Measurements from ENCODE around the gene EPB41L2.

Gene EPB41L2

DNA sequence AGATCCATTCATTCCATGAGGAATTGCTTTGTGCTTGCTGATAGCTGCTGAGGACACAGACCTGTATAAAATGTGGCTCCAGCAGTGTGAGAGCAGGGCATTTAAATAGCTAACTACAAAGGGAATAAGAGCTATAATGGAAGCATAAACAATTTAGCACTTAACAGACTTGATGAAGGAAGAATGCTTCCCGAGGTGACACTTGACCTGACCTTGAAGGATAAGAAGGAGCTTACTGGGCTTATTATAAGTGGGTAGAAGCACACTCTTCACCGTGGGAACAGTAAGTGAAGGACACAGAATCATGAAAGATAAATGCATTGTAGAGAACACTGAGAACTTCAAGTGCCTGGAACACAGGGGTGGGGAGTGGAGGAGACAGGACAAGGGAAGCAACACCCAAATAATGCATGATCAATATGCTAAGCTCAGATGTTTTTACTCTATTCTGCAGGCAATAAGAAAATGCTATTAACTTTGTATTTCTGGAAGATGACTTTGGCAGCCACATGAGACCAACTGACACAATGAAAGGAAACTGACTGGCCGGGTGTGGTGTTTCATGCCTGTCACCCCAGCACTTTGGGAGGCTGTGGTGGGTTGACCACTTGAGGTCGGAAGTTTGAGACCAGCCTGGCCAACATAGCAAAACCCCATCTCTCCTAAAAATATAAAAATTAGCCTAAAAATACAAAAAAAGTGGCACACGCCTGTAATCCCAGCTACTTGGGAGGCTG is 84.2 kb downstream of the EPB41L2 start:
- no peak for DNase-seq

GRCh38 chr6:130978180-130978579 is 84.9 kb downstream of the EPB41L2 start:
- no peak for DNase-seq

GRCh38 chr6:130975325-130975724 is 87.7 kb downstream of the EPB41L2 start:
- DNase-seq = no peak

DNA sequence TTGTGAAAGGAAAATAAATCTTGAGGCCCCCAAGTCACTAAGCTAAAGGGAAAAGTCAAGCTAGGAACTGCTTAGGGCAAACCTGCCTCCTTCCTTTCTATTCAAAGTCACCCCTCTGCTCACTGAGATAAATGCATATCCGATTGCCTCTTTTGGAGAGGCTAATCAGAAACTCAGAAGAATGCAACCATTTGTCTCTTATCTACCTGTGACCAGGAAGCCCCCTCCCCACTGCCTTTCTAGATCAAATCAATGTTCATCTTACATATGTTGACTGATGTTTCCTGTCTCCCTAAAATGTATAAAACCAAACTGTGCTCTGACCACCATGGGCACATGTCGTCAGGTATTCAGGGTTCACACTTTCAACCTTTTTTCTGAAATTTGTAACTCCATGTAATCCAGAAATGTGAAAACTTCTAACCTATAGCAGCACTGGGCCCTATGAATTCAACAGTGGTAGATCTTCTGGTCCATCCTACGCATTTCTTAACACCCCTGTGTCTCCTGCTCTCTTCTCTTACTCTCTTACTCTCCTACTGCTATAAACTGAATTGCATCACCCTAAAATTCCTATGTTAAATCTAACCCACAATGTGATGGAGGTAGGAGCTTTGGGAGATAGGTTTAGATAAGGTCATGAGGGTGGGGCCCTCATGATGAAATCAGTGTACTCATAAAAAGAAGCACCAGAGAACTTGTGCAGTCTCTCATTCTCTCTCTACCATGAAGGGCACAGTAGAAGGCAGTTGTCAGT is 89.3 kb downstream of the EPB41L2 start:
- no peak for DNase-seq

DNA sequence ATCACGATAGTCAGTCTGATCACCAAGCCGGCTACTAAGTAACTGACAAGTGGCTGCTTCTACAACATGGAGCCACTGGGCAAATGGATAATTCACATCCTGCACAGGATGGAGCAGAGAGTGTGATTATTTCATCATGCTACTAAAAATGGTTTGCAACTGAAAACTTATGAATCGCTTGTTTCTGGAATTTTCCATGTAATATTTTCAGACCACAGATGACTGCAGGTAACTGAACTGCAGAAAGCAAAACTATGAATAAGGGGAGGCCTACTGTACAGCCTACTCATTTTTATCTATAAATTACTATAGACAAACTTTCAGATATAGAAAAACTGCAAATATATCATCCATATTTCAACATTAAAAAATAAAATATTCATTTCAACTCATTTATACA is 91.5 kb downstream of the EPB41L2 start:
- DNase-seq = no peak

- no peak for DNase-seq
Observed at GRCh38 chr6:130970839-130971410, 92.1 kb downstream of the EPB41L2 start.

DNA sequence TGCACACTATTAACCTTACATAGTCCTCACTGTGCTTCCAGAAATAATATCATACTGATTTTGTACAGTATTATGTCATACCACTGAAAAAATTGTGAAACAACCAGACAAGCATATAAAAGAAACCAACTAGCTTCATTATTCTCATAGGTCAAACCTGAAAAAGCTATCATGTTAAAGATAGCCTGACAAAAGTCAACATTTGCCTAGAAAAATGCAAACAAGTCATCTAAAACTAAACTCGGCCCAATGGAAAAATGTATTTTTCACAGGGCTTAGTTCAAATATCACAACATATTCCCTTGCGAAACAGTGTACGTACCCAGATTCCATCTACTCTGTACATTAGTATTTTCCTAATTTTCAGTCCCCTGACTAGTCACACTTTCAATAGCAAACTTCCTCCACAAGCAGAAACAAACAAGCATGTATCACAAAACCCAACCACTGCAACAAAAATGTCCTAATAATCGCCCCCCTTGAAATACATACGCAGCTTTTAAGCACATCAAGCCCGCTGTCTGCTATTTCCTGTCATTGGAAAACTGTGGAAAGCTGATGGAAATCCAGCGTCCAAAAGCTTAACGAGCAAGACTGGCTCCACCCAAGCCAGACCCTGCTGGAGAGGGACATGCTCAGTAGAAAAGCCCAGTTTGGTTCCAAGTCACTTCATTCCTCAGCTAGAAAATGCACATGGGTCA is 93.1 kb downstream of the EPB41L2 start:
- DNase-seq = peak in 1 of 56 donors; percentile 18

- DNase-seq = no peak
Observed at GRCh38 chr6:130969166-130969565, 93.9 kb downstream of the EPB41L2 start.

DNA sequence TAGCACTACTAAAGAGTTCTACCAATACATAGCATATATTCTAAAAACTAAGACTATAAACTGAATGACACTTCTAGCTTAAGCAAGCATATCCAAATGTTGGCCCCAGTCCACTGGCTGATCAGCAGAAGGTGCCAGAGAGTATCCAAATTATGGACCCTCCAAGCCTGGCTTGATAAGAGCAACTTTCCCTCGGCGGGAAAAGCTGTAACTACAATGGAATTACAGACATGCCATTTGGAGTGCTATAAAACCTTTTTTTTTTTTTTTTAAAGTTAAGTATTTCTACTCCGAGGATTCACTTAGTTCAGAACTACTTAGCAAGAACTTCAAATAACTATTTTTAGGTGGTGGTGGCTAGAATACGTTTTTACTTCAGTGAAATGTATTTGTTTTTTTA is 94.6 kb downstream of the EPB41L2 start:
- DNase-seq = no peak

DNA sequence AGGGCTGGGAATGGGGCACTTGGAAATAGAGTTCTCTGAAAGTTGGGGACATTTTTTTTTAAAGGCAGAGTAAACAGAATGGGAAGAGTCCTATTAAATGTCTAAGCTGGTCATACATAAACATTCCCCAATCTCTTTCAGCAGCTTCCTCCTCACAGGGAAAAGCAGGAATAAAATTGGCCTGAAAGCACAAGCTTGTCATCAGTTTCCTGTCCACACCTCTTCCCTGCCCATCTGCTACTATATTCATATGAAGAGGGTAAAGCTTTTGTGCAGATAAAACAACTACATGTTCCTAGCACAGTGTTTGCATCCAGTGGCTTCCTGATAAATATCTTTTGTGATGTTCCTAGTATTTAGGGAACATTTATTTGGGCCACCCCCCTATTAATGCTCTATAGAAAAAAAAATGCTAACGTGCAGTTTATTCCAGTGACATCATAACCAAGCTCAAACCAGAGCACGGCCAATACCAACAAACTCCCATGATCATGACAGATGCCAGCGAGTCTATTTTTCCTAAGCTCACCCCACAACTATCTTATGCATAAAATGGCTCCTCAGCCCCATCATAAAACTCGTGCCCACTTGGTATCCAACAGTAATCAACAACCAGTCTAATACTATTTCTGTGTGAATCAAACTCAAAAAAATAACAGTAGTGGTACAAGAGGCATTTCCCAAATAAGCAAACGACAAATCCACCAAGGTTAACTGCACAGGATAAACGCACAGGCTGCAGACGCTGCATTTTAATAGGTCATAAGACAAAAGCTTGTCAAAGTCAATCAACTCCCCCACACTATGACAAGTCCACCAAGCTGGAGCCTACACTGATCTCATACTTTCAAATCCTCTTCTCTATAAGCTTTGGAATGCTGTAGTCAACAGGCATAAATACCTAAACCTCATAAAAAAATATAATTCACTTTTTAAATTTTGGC is 95.3 kb downstream of the EPB41L2 start:
- no peak for DNase-seq

GRCh38 chr6:130966344-130966980 is 96.6 kb downstream of the EPB41L2 start:
- no peak for DNase-seq

- DNase-seq = no peak
Observed at GRCh38 chr6:130965656-130966055, 97.4 kb downstream of the EPB41L2 start.

DNA sequence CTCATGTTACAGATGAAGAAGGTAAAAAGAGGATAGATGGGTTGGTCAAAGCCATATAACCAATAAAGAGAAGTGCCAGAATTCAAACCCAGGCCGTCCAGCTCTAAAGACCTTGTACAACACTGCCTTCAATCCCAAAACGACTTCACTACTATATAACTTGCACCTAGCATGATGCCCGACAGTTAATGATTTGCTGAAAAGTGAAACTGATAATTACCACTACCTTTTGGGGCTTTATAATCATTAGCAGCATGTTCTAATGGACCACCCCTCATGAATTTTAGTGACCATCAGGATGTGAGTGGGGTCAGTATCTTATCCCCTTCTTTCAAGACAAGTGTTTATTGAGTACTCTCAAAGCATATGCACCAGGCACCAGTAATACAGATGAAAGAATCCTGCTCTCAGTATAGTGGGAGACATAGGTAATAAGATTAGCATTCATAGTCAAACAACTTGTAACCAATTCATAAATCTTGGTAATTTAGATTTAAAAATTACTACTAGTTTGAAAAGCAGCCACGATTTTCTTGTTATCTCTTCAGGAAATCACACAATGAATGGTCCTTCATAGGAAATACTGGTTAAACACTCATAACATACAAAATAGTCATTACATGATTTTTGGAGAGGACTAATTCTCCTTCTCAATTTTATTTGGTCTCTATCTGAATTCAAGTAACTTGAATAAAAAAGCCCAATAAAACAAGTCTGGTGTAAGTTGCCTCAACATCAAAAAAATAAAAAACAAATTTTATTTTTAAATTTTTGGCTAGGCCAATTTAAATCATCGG is 98.0 kb downstream of the EPB41L2 start:
- DNase-seq = no peak

- DNase-seq = no peak
Observed at GRCh38 chr6:130964289-130964688, 98.8 kb downstream of the EPB41L2 start.

DNA sequence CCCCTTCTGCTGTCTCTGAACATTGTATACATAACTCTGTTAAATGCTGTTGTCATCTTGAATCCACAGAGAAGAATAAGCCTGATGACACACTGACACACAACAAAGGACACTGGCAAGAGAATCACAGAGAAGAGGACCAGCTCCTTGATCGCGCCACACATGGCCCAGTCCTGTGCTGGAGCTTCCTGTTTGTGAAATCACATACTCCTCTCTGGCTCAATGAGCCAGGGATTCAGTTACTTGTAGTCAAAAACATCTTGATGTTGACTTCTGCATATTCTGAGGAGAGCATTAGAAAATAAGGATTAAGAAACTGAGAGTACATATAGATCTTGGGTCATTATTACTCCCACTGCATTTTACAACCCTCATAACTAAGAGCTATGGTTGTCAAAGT is 100.1 kb downstream of the EPB41L2 start:
- DNase-seq = no peak

GRCh38 chr6:130961148-130961547 is 101.9 kb downstream of the EPB41L2 start:
- DNase-seq = no peak

GRCh38 chr6:130959951-130960350 is 103.1 kb downstream of the EPB41L2 start:
- DNase-seq = no peak

GRCh38 chr6:130958468-130958867 is 104.6 kb downstream of the EPB41L2 start:
- DNase-seq = no peak

DNA sequence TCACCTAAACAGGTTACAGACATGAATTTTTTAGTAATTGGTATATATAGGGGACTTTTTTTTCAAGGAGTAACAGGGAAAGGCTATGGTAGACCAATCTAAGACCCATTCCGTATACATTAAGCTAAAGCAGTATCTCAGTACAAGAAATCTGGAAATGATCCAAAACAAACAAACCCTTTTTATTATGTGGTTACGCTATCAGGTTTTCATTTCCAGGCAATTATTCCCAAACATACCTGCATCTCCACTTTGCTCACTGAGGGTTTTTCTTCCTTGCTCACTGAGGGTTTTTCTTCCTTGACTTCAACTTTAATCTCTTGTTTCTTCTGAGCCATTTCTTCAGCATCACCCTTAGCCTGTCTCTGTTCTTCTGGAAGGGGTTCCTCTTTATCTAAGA is 107.3 kb downstream of the EPB41L2 start:
- no peak for DNase-seq
